RWPE1 (cell line): ENCODE measurements around the gene CNTN4.
"Not testable (repeated sequence)": the region's sequence is repeated elsewhere in the genome, so short reads cannot be mapped to it uniquely, and the experiment has no call there.

ENCODE experiments used
- CTCF ChIA-PET: fragments of 350-600 bp; sonication (Branson Sonifier 250); formaldehyde crosslinking; extraction: SDS; loops from one replicate; lab custom pipeline; 2021; lab: Yijun Ruan, JAX
- POLR2A ChIA-PET: fragments of 400-600 bp; formaldehyde crosslinking; extraction: SDS; loops from one replicate; lab custom pipeline; 2020; ENCODE audit warnings: antibody characterized with exemption; ENCODE audit not compliant: low non-redundant PET; lab: Yijun Ruan, JAX
- DNase-seq: peaks from one replicate; pipeline ENCODE4 v3.0.0; 2012; ENCODE audit warnings: low spot score
- H3K27ac ChIP-seq: fragments of 450-650 bp; 2 replicates; pipeline ENCODE4 v1.5.1; 2017
- CTCF ChIP-seq: fragments of 450-650 bp; conservative IDR thresholded peaks from 2 replicates; pipeline ENCODE4 v1.5.1; 2017; ENCODE audit warnings: low read depth, mild to moderate bottlenecking

Gene CNTN4

GRCh38 chr3:2910997-2911396 is 812.3 kb downstream of the CNTN4 start:
- no peak for DNase-seq
- ChIA-PET CTCF (no interaction called here), POLR2A (no interaction called here)
- no peak for TF ChIP-seq CTCF
- no peak overlapping the region for H3K27ac ChIP-seq

GRCh38 chr3:2915826-2916225 is 817.2 kb downstream of the CNTN4 start:
- POLR2A ChIA-PET, result no interaction called here
- CTCF ChIA-PET, result no interaction called here
- no peak for TF ChIP-seq CTCF
- no peak for DNase-seq
- no peak overlapping the region for H3K27ac ChIP-seq

- CTCF ChIA-PET, DNase-seq, POLR2A ChIA-PET: not testable (repeated sequence)
Observed at GRCh38 chr3:2916640-2917039, 818.0 kb downstream of the CNTN4 start.

GRCh38 chr3:2920103-2920502 is 821.4 kb downstream of the CNTN4 start:
- CTCF ChIA-PET, result no interaction called here
- H3K27ac ChIP-seq, result no peak overlapping the region
- POLR2A ChIA-PET, result no interaction called here
- DNase-seq, result no peak
- TF ChIP-seq CTCF, result no peak

More at GRCh38 chr3:2916640-2917039, 818.0 kb downstream of the CNTN4 start:
- H3K27ac ChIP-seq, result not testable (repeated sequence)

- no peak for DNase-seq
- TF ChIP-seq CTCF, result no peak
- no peak overlapping the region for H3K27ac ChIP-seq
- CTCF ChIA-PET, result interaction anchor here (0.6 kb wide), 1 partner anchor 367 kb away, joined by 5 read pairs; no protein-coding TSS in a partner anchor
- POLR2A ChIA-PET, result no interaction called here
Observed at GRCh38 chr3:2921452-2921851, 822.8 kb downstream of the CNTN4 start.

GRCh38 chr3:2921903-2922302 is 823.2 kb downstream of the CNTN4 start:
- TF ChIP-seq CTCF, result no peak
- ChIA-PET CTCF (interaction anchor here (0.6 kb wide), 2 partner anchors 37 to 368 kb away, joined by 3 to 5 read pairs; no protein-coding TSS in a partner anchor), POLR2A (no interaction called here)
- no peak for DNase-seq
- H3K27ac ChIP-seq, result no peak overlapping the region

GRCh38 chr3:2923390-2923789 is 824.7 kb downstream of the CNTN4 start:
- DNase-seq, result no peak
- H3K27ac ChIP-seq, result no peak overlapping the region
- ChIA-PET POLR2A (no interaction called here), CTCF (no interaction called here)
- TF ChIP-seq CTCF, result no peak
